RWPE2 (cell line): ENCODE results near the gene WDR27.

Experiments used
- ATAC-seq: fragments of 200-7000 bp; cut with Tn5 transposase; 3 replicates; pipeline ENCODE4 v1.9.1; 2021; ENCODE audit warnings: low read depth
- DNase-seq: peaks from one replicate; pipeline ENCODE4 v3.0.0-alpha.2; 2020; ENCODE audit warnings: low spot score
- H3K27ac ChIP-seq: fragments of 450-650 bp; 2 replicates; pipeline ENCODE4 v1.5.1; 2017; ENCODE audit warnings: mild to moderate bottlenecking; ENCODE audit not compliant: poor library complexity, severe bottlenecking
- H3K27me3 ChIP-seq: fragments of 250-450 bp; sonication (Bioruptor Pico); 2 replicates; pipeline ENCODE4 v1.5.1; 2021; ENCODE audit warnings: mild to moderate bottlenecking, moderate library complexity; ENCODE audit not compliant: insufficient read depth, poor library complexity, severe bottlenecking
- H3K36me3 ChIP-seq: fragments of 250-450 bp; sonication (Bioruptor Pico); 2 replicates; pipeline ENCODE4 v1.5.1; 2020; ENCODE audit warnings: low read depth, mild to moderate bottlenecking, moderate library complexity
- H3K4me1 ChIP-seq: fragments of 250-450 bp; sonication (Bioruptor Pico); 2 replicates; pipeline ENCODE4 v1.5.1; 2021; ENCODE audit warnings: mild to moderate bottlenecking, moderate library complexity; ENCODE audit not compliant: insufficient read depth, poor library complexity, severe bottlenecking
- H3K4me3 ChIP-seq: fragments of 250-450 bp; sonication (Bioruptor Pico); 2 replicates; pipeline ENCODE4 v1.5.1; 2021; ENCODE audit warnings: mild to moderate bottlenecking, moderate library complexity; ENCODE audit not compliant: severe bottlenecking
- H3K9me3 ChIP-seq: fragments of 250-450 bp; sonication (Bioruptor Pico); 2 replicates; pipeline ENCODE4 v1.5.1; 2021; ENCODE audit warnings: mild to moderate bottlenecking, moderate library complexity; ENCODE audit not compliant: severe bottlenecking
- CTCF ChIP-seq: fragments of 450-650 bp; IDR thresholded peaks from one replicate; pipeline ENCODE4 v1.5.1; 2017; ENCODE audit warnings: mild to moderate bottlenecking, moderate library complexity; ENCODE audit not compliant: poor library complexity, severe bottlenecking

Gene WDR27

GRCh38 chr6:169561665-169562064, 140.2 kb downstream of the WDR27 start:
- Histone ChIP-seq H3K4me1 (no peaks in the 10 kb centered on the region), H3K36me3 (no peaks in the 10 kb centered on the region), H3K27ac (no peak overlapping the region), H3K27me3 (no peaks in the 10 kb centered on the region), H3K4me3 (no peak overlapping the region), H3K9me3 (peaks cover 3% of the 10 kb centered on the region)
- ATAC-seq: no peak
- no peak for DNase-seq
- no peak for TF ChIP-seq CTCF

DNA sequence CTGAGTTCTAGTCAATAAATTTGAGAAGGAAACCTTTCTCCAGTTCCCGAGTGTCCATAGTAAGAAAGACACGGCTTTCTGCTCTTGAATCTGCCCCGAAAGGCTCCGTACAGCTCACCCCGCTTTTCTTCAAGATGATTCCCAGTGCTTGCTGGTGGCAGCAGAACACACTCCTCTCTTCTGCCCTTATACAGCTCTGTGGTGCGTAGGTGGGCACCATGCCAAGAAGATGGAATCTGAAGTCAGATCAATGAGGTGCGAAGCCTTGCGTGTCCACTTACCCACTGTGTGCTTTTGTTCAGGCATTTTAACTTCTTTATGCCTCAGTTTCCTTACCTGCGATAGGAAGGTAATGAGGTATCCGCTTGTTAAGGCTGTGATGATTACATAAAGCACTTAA, 142.2 kb downstream of the WDR27 start:
- H3K9me3 ChIP-seq: peaks cover 3% of the 10 kb centered on the region
- ATAC-seq (no peak), DNase-seq (no peak)
- H3K4me3 ChIP-seq: no peak overlapping the region
- no peaks in the 10 kb centered on the region for H3K36me3 ChIP-seq
- H3K27me3 ChIP-seq: no peaks in the 10 kb centered on the region
- H3K27ac ChIP-seq: no peak overlapping the region
- H3K4me1 ChIP-seq: no peaks in the 10 kb centered on the region
- no peak for TF ChIP-seq CTCF

- H3K4me1 ChIP-seq: no peaks in the 10 kb centered on the region
- ATAC-seq: no peak
- peaks cover 3% of the 10 kb centered on the region for H3K9me3 ChIP-seq
- no peak overlapping the region for H3K27ac ChIP-seq
- H3K27me3 ChIP-seq: no peaks in the 10 kb centered on the region
- TF ChIP-seq CTCF: no peak
- no peaks in the 10 kb centered on the region for H3K36me3 ChIP-seq
- DNase-seq: no peak
- H3K4me3 ChIP-seq: no peak overlapping the region
Observed at GRCh38 chr6:169558774-169559441, 142.9 kb downstream of the WDR27 start.

DNA sequence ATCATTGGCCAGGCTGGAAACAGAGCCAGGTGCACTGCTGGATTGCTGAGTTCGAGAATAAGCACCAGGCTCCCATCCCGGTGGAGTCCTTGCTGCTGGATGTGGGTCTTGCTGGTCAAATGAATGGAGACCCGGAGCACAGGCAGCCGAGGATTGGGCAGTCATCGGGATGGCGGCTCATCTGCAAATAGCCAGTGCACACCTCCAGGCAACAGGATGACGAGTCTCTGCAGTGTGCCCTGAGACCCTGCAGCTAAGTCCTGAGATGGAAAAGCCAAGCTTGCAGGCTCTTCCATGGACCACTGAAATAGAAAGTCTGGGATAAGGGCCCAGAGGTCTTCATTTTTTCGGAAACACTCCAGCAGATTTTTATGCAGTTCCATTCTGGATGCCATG, 143.5 kb downstream of the WDR27 start:
- no peaks in the 10 kb centered on the region for H3K4me1 ChIP-seq

More for the DNA sequence above, 143.5 kb downstream of the WDR27 start:
- Histone ChIP-seq H3K36me3 (no peaks in the 10 kb centered on the region), H3K4me3 (no peak overlapping the region), H3K27ac (no peak overlapping the region), H3K9me3 (peaks cover 3% of the 10 kb centered on the region), H3K27me3 (no peaks in the 10 kb centered on the region)
- DNase-seq: no peak
- no peak for ATAC-seq
- TF ChIP-seq CTCF: no peak
